GM12878 (cell line): Measurements from ENCODE around the gene FYB1. TPM values are rescaled to one million over a fixed set of nuclear protein-coding genes. Genes with fewer than 3 reads are reported as not detected.

Experiments used
- ATAC-seq: fragments of 200-7000 bp; cut with Tn5 transposase; 3 replicates; pipeline ENCODE4 v1.9.1; 2020; ENCODE audit warnings: mild to moderate bottlenecking, moderate library complexity
- BruUV-seq: library from RNA; stranded (reverse); fragments of 400-500 nt; replicated peaks from 2 replicates; lab custom pipeline; 2021; lab: Mats Ljungman, UMichigan
- CTCF ChIA-PET: fragments of 300-600 bp; sonication (Branson Sonifier 250); formaldehyde crosslinking; extraction: SDS; loops from one replicate; lab custom pipeline; 2021; ENCODE audit warnings: inconsistent platforms; lab: Yijun Ruan, JAX
- POLR2A ChIA-PET: fragments of 350-600 bp; formaldehyde crosslinking; extraction: SDS; loops from one replicate; lab custom pipeline; 2021; ENCODE audit warnings: inconsistent platforms; lab: Charles Lee
- RAD21 ChIA-PET: fragments of 300-600 bp; sonication (Branson Sonifier 250); formaldehyde crosslinking; loops from one replicate; lab custom pipeline; 2023; ENCODE audit warnings: antibody characterized with exemption; ENCODE audit not compliant: unreplicated experiment; lab: Charles Lee
- SMC1A ChIA-PET: fragments of 300-600 bp; sonication (Branson Sonifier 250); formaldehyde crosslinking; loops from one replicate; lab custom pipeline; 2023; ENCODE audit not compliant: unreplicated experiment, uncharacterized antibody; lab: Charles Lee
- DNase-seq: peaks from one replicate; pipeline ENCODE4 v3.0.0-alpha.2; 2011; ENCODE audit warnings: low read depth, low spot score
- FAIRE-seq: peaks from 3 replicates; lab custom pipeline; 2011; peaks lifted over from hg19 to GRCh38; lab: Jason Lieb, UNC
- H2AFZ ChIP-seq: 2 replicates; pipeline ENCODE4 v1.6.0; 2011; ENCODE audit warnings: low read depth, low read length, control low read depth; ENCODE audit not compliant: control insufficient read depth
- H3K27ac ChIP-seq: 2 replicates; pipeline ENCODE4 v1.5.1; 2011; ENCODE audit warnings: control low read depth; ENCODE audit not compliant: control insufficient read depth, insufficient read depth
- H3K27me3 ChIP-seq, 2 experiments: replicated peaks in 1 of 2; 2 replicates each; pipeline versions ENCODE4 v1.6.0 to v1.6.1; 2011; ENCODE audit warnings: low read length in 1 of 2; ENCODE audit not compliant: control insufficient read depth in 2 of 2, insufficient read depth in 2 of 2
- H3K36me3 ChIP-seq, 2 experiments: 2 replicates each; pipeline ENCODE4 v1.5.1; 2011; ENCODE audit warnings: low read length in 1 of 2; ENCODE audit not compliant: control insufficient read depth in 2 of 2, insufficient read depth in 2 of 2
- H3K4me1 ChIP-seq: 2 replicates; pipeline ENCODE4 v1.6.1; 2011; ENCODE audit warnings: mild to moderate bottlenecking, low read length, moderate library complexity, mixed read lengths; ENCODE audit not compliant: control insufficient read depth, insufficient read depth
- H3K4me2 ChIP-seq: 2 replicates; pipeline ENCODE4 v1.6.0; 2011; ENCODE audit warnings: control low read depth; ENCODE audit not compliant: control insufficient read depth, insufficient read depth
- H3K4me3 ChIP-seq: fragments of 200-600 bp; sonication (generic); 2 replicates; pipeline ENCODE4 v1.5.1; 2016
- H3K79me2 ChIP-seq: 2 replicates; pipeline ENCODE4 v1.6.0; 2011; ENCODE audit warnings: low read length; ENCODE audit not compliant: control insufficient read depth, insufficient read depth
- H3K9ac ChIP-seq: 2 replicates; pipeline ENCODE4 v1.8.0; 2011; ENCODE audit warnings: low read length, control low read depth, mixed read lengths; ENCODE audit not compliant: control insufficient read depth, insufficient read depth
- H3K9me3 ChIP-seq: replicated peaks from 3 replicates; pipeline ENCODE4 v1.5.1; 2011; ENCODE audit warnings: mild to moderate bottlenecking, low read length; ENCODE audit not compliant: control insufficient read depth, insufficient read depth
- H4K20me1 ChIP-seq: 2 replicates; pipeline ENCODE4 v1.6.0; 2011; ENCODE audit not compliant: control insufficient read depth, insufficient read depth
- BACH1 ChIP-seq: fragments of 450-650 bp; IDR thresholded peaks from 2 replicates; pipeline ENCODE4 v1.6.1; 2017; ENCODE audit warnings: mild to moderate bottlenecking, borderline replicate concordance
- CHD1 ChIP-seq: IDR thresholded peaks from 2 replicates; pipeline ENCODE4 v1.6.1; 2012; ENCODE audit warnings: low read depth, low read length, improper control_type of control experiment
- CHD2 ChIP-seq: IDR thresholded peaks from 2 replicates; pipeline ENCODE4 v1.6.1; 2011; ENCODE audit warnings: low read depth, low read length, improper control_type of control experiment, borderline replicate concordance
- DPF2 ChIP-seq: fragments of 450-650 bp; IDR thresholded peaks from 2 replicates; pipeline ENCODE4 v1.6.1; 2017; ENCODE audit warnings: mild to moderate bottlenecking
- IKZF2 ChIP-seq, 2 experiments: fragments of 450-650 bp; IDR thresholded peaks; 2 replicates each; pipeline ENCODE4 v1.6.1; 2017; ENCODE audit warnings: mild to moderate bottlenecking in 2 of 2, moderate library complexity in 2 of 2
- LARP7 ChIP-seq: fragments of 450-650 bp; IDR thresholded peaks from 2 replicates; pipeline ENCODE4 v1.6.1; 2017; ENCODE audit warnings: mild to moderate bottlenecking
- MEF2A ChIP-seq: IDR thresholded peaks from 2 replicates; pipeline ENCODE4 v1.6.1; 2011; ENCODE audit warnings: low read depth, mild to moderate bottlenecking, low read length, moderate library complexity; ENCODE audit not compliant: insufficient read depth
- POLR2A ChIP-seq: IDR thresholded peaks from 2 replicates; pipeline ENCODE4 v1.6.1; 2011; ENCODE audit warnings: low read depth, mild to moderate bottlenecking, low read length
- POLR2AphosphoS2 ChIP-seq: IDR thresholded peaks from 2 replicates; pipeline ENCODE4 v1.6.1; 2011; ENCODE audit warnings: low read depth, mild to moderate bottlenecking, low read length, improper control_type of control experiment, moderate library complexity
- SMAD1 ChIP-seq: fragments of 450-650 bp; IDR thresholded peaks from 2 replicates; pipeline ENCODE4 v1.6.1; 2018; ENCODE audit warnings: mild to moderate bottlenecking, low read depth; ENCODE audit not compliant: partially characterized antibody
- TCF3 ChIP-seq: IDR thresholded peaks from 2 replicates; pipeline ENCODE4 v1.6.1; 2012; ENCODE audit warnings: low read depth, mild to moderate bottlenecking, low read length, borderline replicate concordance; ENCODE audit not compliant: insufficient read depth
- TCF7 ChIP-seq: IDR thresholded peaks from 2 replicates; pipeline ENCODE4 v1.6.1; 2014; ENCODE audit warnings: antibody characterized with exemption, borderline replicate concordance
- WGBS: methylation state at CpG from one replicate; pipeline ENCODE4 v1.1.6; 2016; ENCODE audit warnings: low lambda C conversion rate; ENCODE audit not compliant: insufficient replicate concordance, insufficient coverage; ENCODE audit errors: missing lambda C conversion rate; 5-methylcytosine and 5-hydroxymethylcytosine counted together
- in situ Hi-C: fragments of 300-500 bp; cut with MboI; formaldehyde crosslinking; loops from 9 replicates; pipeline ENCODE4 v1.14.3; 2018; ENCODE audit warnings: mixed read lengths
- intact Hi-C: fragments of 100-400 bp; cut with micrococcal nuclease; formaldehyde crosslinking; loops from one replicate; pipeline ENCODE4 v1.14.2; 2022; ENCODE audit not compliant: unreplicated experiment
- polyA plus RNA-seq, 11 experiments: library from polyadenylated mRNA; depleted of rRNA in 4 of 11; unstranded in 6 of 11; stranded (reverse) in 5 of 11; fragments of >200 nt; fragmentation: Nextera tagmentation in 4 of 11; fragmentation: Illumina TruSeq in 1 of 11; extraction: Ambion mirVana in 4 of 11; extraction: Trizol in 1 of 11; gene quantifications; 1 replicate in 1 of 11; 2 replicates in 10 of 11; pipeline versions ENCODE4 v1.2.1 to v1.2.3, GENCODE V29; 2011 to 2016; ENCODE audit warnings: inconsistent platforms in 2 of 11, missing spikeins in 2 of 11, low read depth in 1 of 11
- total RNA-seq, 4 experiments: library from RNA; depleted of rRNA in 3 of 4; stranded (reverse); fragments of >200 nt in 3 of 4; fragmentation: Illumina TruSeq in 1 of 4; extraction: Trizol in 1 of 4; gene quantifications; 2 replicates each; pipeline versions ENCODE4 v1.2.1 to v1.2.3, GENCODE V29; 2013 to 2021
- TF ChIP-seq, protein P1 (sequence below): fragments of 450-650 bp; conservative IDR thresholded peaks from 2 replicates; pipeline ENCODE4 v1.6.1; 2017; ENCODE audit warnings: mild to moderate bottlenecking, moderate library complexity

Gene FYB1
- total and polyA plus RNA-seq, 10 of the 15 experiments (the other 5 are each of a cell fraction or from before 2014, with no cell fraction given): 0.06 to 4.3 (median 0.25) TPM; not detected in 2

DNA sequence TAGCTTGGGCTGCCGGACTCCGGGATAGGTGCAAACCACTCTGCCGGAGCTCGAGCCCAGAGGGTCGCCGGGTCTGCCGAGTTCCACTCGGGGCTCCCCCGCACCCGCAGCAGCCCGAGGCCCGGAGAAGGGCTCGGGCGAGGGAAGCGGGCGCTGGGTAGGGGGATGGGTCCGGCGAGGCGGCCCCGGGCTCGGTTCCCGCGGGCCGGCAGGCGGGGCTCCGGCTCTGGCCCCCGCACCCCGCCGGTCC lies 145.7 kb downstream of the FYB1 start:
- ATAC-seq (peak; percentile 34), FAIRE-seq (no peak), DNase-seq (no peak)
- peaks cover 49% of the 10 kb centered on the region for H3K79me2 ChIP-seq
- peak overlapping the region; percentile 97 for H3K9ac ChIP-seq
- H3K4me1 ChIP-seq: peaks cover 4% of the 10 kb centered on the region; the same call in 1 of the 2 replicates
- H4K20me1 ChIP-seq: no peaks in the 10 kb centered on the region
- peak overlapping the region; percentile 74; the same call in 1 of the 2 replicates for H3K4me2 ChIP-seq
- no TSS peak for BruUV-seq
- ChIA-PET RAD21 (no interaction called here), SMC1A (no interaction called here), POLR2A (interaction anchor here (0.5 kb wide), 1 partner anchor 98 kb away, joined by 8 read pairs; no protein-coding TSS in a partner anchor), CTCF (interaction anchor here (1.1 kb wide), 1 partner anchor 68 kb away, joined by 4 read pairs; no protein-coding TSS in a partner anchor)
- H3K4me3 ChIP-seq: peak overlapping the region; percentile 74
- TF ChIP-seq, protein P1, sequence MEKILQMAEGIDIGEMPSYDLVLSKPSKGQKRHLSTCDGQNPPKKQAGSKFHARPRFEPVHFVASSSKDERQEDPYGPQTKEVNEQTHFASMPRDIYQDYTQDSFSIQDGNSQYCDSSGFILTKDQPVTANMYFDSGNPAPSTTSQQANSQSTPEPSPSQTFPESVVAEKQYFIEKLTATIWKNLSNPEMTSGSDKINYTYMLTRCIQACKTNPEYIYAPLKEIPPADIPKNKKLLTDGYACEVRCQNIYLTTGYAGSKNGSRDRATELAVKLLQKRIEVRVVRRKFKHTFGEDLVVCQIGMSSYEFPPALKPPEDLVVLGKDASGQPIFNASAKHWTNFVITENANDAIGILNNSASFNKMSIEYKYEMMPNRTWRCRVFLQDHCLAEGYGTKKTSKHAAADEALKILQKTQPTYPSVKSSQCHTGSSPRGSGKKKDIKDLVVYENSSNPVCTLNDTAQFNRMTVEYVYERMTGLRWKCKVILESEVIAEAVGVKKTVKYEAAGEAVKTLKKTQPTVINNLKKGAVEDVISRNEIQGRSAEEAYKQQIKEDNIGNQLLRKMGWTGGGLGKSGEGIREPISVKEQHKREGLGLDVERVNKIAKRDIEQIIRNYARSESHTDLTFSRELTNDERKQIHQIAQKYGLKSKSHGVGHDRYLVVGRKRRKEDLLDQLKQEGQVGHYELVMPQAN: 0 out of 2 replicates have a peak, but pooled peaks have one; percentile 4
- no peak for TF ChIP-seq TCF7
- TF ChIP-seq MEF2A: no peak
- no peak for TF ChIP-seq TCF3
- TF ChIP-seq DPF2: peak; percentile 63; the same call in 1 of the 2 replicates
- 0 out of 2 replicates have a peak, but pooled peaks have one; percentile 12 for TF ChIP-seq BACH1
- TF ChIP-seq CHD2: no peak
- no peak; a peak in 1 of 4 replicates for TF ChIP-seq IKZF2 (IDR thresholded peaks at IDR 0.05)
- TF ChIP-seq SMAD1: no peak
- 0 out of 2 replicates have a peak, but pooled peaks have one; percentile 13 for TF ChIP-seq POLR2AphosphoS2
- 0 out of 2 replicates have a peak, but pooled peaks have one; percentile 39 for TF ChIP-seq CHD1
- TF ChIP-seq POLR2A: 0 out of 2 replicates have a peak, but pooled peaks have one; percentile 11
- TF ChIP-seq LARP7: peak; percentile 55; the same call in 1 of the 2 replicates
- intact Hi-C loops: loop anchor here (10.0 kb wide), 1 partner anchor 619 kb away; no protein-coding TSS in a partner anchor
- H2AFZ ChIP-seq: no peak overlapping the region
- H3K9me3 ChIP-seq: no peaks in the 10 kb centered on the region; the same call in 2 of the 3 replicates
- no peaks in the 10 kb centered on the region for H3K27me3 ChIP-seq
- 0% methylated on average over 16 of the region's 29 CpGs for WGBS
- in situ Hi-C loops: loop anchor here (10.0 kb wide), 1 partner anchor 1761 kb away; the partner anchor contains the start of gene RPL37
- peak overlapping the region; percentile 97 for H3K27ac ChIP-seq
- no peaks in the 10 kb centered on the region; a peak in 1 of 4 replicates for H3K36me3 ChIP-seq
